Choroid plexus epithelial cell (primary cell): ENCODE data around the gene COG8.

Experiments used
- DNase-seq: peaks from one replicate; pipeline ENCODE4 v3.0.0-alpha.2; 2010; ENCODE audit warnings: low read depth
- H3K4me3 ChIP-seq: 2 replicates; pipeline ENCODE4 v1.5.1; 2011; ENCODE audit warnings: low read depth, mild to moderate bottlenecking, control low read depth, low read length, moderate library complexity
- CTCF ChIP-seq: conservative IDR thresholded peaks from 2 replicates; pipeline ENCODE4 v1.5.1; 2011; ENCODE audit warnings: low read depth, mild to moderate bottlenecking, control low read depth, inconsistent platforms, low read length, moderate library complexity

The COG8 gene

GRCh38 chr16:69348222-69348621 lies 8.9 kb upstream of the COG8 start:
- H3K4me3 ChIP-seq, result no peak overlapping the region
- DNase-seq, result no peak
- TF ChIP-seq CTCF, result no peak

DNA sequence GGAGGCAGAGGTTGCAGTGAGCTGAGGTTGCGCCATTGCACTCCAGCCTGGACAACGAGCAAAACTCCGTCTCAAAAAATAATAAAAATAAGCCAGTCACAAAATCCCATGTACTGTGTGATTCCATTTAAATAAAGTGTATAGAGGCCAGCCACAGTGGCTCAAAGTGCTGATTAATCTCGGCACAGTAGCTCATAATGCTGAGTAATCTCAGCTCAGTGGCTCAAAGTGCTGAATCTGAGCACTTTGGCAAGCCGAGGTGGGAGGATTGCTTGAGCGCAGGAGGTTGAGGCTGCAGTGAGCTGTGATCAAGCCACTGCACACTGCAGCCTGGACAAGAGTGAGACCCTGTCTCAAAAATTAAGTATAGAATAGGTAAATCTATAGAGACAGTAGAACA lies 7.3 kb upstream of the COG8 start:
- H3K4me3 ChIP-seq, result no peak overlapping the region
- no peak for TF ChIP-seq CTCF
- DNase-seq, result no peak

DNA sequence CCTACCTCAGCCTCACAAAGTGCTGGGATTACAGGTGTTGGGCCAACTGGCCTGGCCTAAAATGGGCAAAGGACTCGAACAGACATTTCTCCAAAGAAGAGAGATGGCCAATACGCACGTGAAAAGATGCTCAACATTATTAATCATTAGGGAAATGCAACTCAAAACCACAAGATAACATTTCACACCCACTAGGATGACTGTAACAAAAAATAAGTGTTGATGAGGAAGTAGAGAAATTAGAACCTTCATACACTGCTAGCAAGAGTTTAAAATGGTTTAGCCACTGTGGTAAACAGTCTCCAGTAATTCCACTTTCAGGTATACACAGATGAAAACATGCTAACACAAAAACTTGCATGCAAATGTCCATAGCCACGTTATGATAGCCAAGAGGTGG lies 6.6 kb upstream of the COG8 start:
- DNase-seq, result no peak
- no peak overlapping the region for H3K4me3 ChIP-seq
- no peak for TF ChIP-seq CTCF

DNA sequence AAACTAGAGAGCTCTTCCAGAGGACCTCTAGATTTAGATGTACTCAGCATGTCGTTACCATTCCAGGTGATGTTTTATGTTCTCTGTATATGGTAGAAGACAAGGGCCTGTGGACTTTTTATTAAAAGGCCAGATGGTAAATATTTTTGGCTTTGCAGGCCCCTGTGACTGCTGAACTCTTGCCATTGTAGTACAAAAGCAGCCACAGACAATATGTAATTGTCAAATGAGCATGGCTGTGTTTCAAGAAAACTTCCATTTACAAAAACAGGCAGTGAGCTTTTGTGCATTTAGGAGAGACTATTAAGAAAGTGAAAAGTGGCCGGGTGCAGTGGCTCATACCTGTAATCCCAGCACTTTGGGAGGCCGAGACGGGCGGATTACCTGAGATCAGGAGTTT lies 4.8 kb upstream of the COG8 start:
- TF ChIP-seq CTCF, result no peak
- no peak for DNase-seq

DNA sequence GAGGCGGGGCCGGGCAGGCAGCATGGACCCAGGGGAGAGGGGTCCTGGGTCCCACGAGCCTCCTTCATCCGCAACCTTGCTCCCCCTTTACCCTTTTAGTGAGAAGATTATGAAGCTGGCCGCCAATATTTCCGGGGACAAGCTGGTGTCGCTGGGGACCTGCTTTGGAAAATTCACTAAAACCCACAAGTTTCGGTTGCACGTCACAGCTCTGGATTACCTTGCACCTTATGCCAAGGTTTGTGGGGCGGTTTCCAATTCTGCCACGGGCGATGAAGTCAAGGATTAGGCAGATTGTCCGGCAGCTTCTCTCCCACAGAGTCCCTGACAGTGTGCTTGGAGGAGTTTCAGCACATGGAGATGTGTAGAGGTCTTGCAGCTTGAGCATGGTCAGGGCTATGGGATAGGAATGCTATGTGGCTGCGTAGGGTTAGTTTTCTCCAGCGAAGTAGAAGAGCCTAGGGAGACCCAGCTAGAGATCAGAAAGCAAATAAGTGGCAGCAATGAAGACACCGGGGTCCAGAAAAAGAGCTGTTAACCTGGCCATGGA lies 806 bp upstream of the COG8 start:
- peak overlapping the region; percentile 95 for H3K4me3 ChIP-seq
- DNase-seq, result peak; percentile 42

More for the DNA sequence above, 4.8 kb upstream of the COG8 start:
- H3K4me3 ChIP-seq, result no peak overlapping the region

DNA sequence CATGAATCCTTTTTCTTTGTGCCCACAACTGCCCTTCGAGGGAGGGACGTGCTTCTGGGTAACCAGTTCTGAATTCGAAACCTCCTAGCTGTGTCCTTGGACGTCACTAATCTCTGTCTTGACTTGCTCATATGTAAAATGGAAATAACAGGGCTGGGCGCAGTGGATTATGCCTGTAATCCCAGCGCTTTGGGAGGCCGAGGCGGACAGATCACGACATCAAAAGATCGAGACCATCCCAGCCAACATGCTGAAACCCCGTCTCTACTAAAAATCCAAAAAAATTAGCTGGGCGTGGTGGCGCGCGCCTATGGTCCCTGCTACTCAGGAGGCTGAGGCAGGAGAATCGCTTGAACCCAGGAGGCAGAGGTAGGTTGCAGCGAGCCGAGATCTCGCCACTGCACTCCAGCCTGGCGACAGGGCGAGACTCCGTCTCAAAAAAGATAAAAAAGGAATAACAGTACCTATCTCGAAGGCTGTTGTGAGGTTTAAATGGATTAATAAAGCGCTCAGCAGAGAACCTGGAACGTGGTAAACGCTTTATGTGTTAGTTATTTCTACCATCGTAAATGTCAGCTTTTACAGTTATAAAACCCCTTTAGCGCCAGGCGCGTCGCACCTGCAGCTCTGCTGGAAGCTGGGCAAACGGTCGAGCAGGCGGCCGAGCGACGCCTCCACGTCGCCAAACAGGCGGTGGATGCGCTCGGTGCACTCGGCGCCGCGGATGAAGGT lies 641 bp downstream of the COG8 start:
- peak overlapping the region; percentile 95 for H3K4me3 ChIP-seq
- no peak for TF ChIP-seq CTCF
- no peak for DNase-seq

More for the DNA sequence above, 806 bp upstream of the COG8 start:
- TF ChIP-seq CTCF, result no peak

DNA sequence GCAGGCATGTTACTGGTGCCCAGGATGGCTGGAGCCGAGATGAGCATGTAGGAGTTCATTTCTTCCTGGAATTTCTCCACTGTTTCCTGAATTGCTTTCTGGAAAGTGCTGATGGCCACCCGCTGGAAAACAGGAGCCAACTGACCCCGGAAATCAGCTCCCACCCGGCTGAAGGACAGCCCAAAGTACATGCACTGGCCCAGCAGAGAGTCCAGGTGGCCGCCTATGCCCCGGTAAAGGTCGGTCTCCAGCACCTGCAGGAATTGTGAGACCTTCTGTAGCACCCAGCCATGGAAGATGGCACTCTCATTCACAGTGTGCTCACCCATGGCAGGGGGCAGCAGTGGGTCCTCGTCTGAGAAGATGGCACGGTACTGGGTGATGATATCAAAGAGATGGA lies 4.7 kb downstream of the COG8 start:
- no peak for DNase-seq
- TF ChIP-seq CTCF, result no peak
- H3K4me3 ChIP-seq, result no peak overlapping the region
